Gastrocnemius medialis (tissue), 4 donors: Measurements from ENCODE around the gene MAPK13.

Source experiments
- CTCF ChIP-seq, 5 experiments: fragments of 450-650 bp in 3 of 5; fragments of 200-600 bp in 2 of 5; sonication (generic) in 2 of 5; IDR thresholded peaks in 4 of 5; conservative IDR thresholded peaks in 1 of 5; 1 replicate in 4 of 5; 2 replicates in 1 of 5; pipeline ENCODE4 v1.5.1; 2016 to 2019; ENCODE audit warnings: antibody characterized with exemption in 5 of 5, mild to moderate bottlenecking in 3 of 5, moderate library complexity in 3 of 5
- POLR2A ChIP-seq, 2 donors: fragments of 450-650 bp; IDR thresholded peaks; one replicate each; pipeline ENCODE4 v1.6.1; 2017; ENCODE audit warnings: antibody characterized with exemption in 2 of 2, mild to moderate bottlenecking in 2 of 2, moderate library complexity in 2 of 2

- TF ChIP-seq CTCF (IDR thresholded peaks at IDR 0.05 in 4 of 5, conservative IDR thresholded peaks at IDR 0.05 in 1 of 5) (no peak), POLR2A (IDR thresholded peaks at IDR 0.05) (no peak)
Measured at GRCh38 chr6:36138667-36139066, 8.4 kb downstream of the MAPK13 start.
